IMR-90 (cell line): ENCODE measurements around the gene DPYSL3. TPM values are rescaled to one million over a fixed set of nuclear protein-coding genes. Genes with fewer than 3 reads are reported as not detected.

Source experiments
- ATAC-seq: fragments of 200-7000 bp; cut with Tn5 transposase; 2 replicates; pipeline ENCODE4 v1.9.1; 2020; ENCODE audit warnings: low read depth, mild to moderate bottlenecking, moderate library complexity
- BruUV-seq: library from RNA; stranded (reverse); fragments of 400-500 nt; replicated peaks from 2 replicates; lab custom pipeline; 2021; lab: Mats Ljungman, UMichigan
- CTCF ChIA-PET: fragments of 300-600 bp; formaldehyde crosslinking; extraction: SDS; loops from one replicate; lab custom pipeline; 2021; ENCODE audit warnings: antibody characterized with exemption; lab: Yijun Ruan, JAX
- POLR2A ChIA-PET: fragments of 300-600 bp; sonication (Branson Sonifier 250); formaldehyde crosslinking; loops from one replicate; lab custom pipeline; 2022; ENCODE audit warnings: antibody characterized with exemption; ENCODE audit not compliant: unreplicated experiment; lab: Charles Lee
- DNase-seq: peaks from one replicate; pipeline ENCODE4 v3.0.0; 2013
- H2AFZ ChIP-seq: replicated peaks from 2 replicates; pipeline ENCODE3; 2013; ENCODE audit warnings: low read length, mild to moderate bottlenecking; ENCODE audit not compliant: poor library complexity
- H2AK5ac ChIP-seq: 2 replicates; pipeline ENCODE4 v1.6.1; 2013; ENCODE audit warnings: low read depth, low read length, inconsistent platforms
- H2AK9ac ChIP-seq: replicated peaks from 2 replicates; pipeline ENCODE3; 2013; ENCODE audit warnings: mild to moderate bottlenecking, low read depth, low read length, moderate library complexity; ENCODE audit not compliant: poor library complexity
- H2BK120ac ChIP-seq: 2 replicates; pipeline ENCODE4 v1.6.1; 2013; ENCODE audit warnings: low read depth, low read length, inconsistent platforms
- H2BK15ac ChIP-seq: 3 replicates; pipeline ENCODE4 v1.6.1; 2013; ENCODE audit warnings: low read depth, low read length, inconsistent platforms
- H2BK20ac ChIP-seq: 2 replicates; pipeline ENCODE4 v1.6.1; 2013; ENCODE audit warnings: low read depth, mild to moderate bottlenecking, inconsistent platforms, low read length, moderate library complexity
- H2BK5ac ChIP-seq: 2 replicates; pipeline ENCODE4 v1.6.1; 2013; ENCODE audit warnings: mild to moderate bottlenecking, low read depth, low read length, inconsistent platforms; ENCODE audit not compliant: poor library complexity, severe bottlenecking
- H3K14ac ChIP-seq: replicated peaks from 2 replicates; pipeline ENCODE4 v1.6.1; 2013; ENCODE audit warnings: low read depth, low read length, inconsistent platforms
- H3K18ac ChIP-seq: 2 replicates; pipeline ENCODE4 v1.6.1; 2013; ENCODE audit warnings: low read depth, low read length, control low read depth
- H3K23ac ChIP-seq: 2 replicates; pipeline ENCODE4 v1.6.1; 2013; ENCODE audit warnings: low read depth, low read length, inconsistent platforms
- H3K27ac ChIP-seq: 2 replicates; pipeline ENCODE4 v1.5.1; 2013; ENCODE audit warnings: mild to moderate bottlenecking, control low read depth, low read length; ENCODE audit not compliant: insufficient read depth
- H3K27me3 ChIP-seq: 2 replicates; pipeline ENCODE4 v1.6.1; 2013; ENCODE audit warnings: low read length; ENCODE audit not compliant: control insufficient read depth, insufficient read depth
- H3K36me3 ChIP-seq: 2 replicates; pipeline ENCODE4 v1.6.1; 2013; ENCODE audit warnings: low read length, mixed read lengths; ENCODE audit not compliant: control insufficient read depth, insufficient read depth
- H3K4ac ChIP-seq: 2 replicates; pipeline ENCODE4 v1.6.1; 2013; ENCODE audit warnings: low read depth, low read length, inconsistent platforms
- H3K4me1 ChIP-seq: 2 replicates; pipeline ENCODE4 v1.6.1; 2013; ENCODE audit warnings: low read length, mixed read lengths; ENCODE audit not compliant: control insufficient read depth, insufficient read depth
- H3K4me2 ChIP-seq: 2 replicates; pipeline ENCODE4 v1.6.1; 2013; ENCODE audit warnings: low read depth, mild to moderate bottlenecking, control low read depth, low read length, moderate library complexity
- H3K4me3 ChIP-seq: 2 replicates; pipeline ENCODE4 v1.5.1; 2013; ENCODE audit warnings: low read depth, mild to moderate bottlenecking, control low read depth, low read length, moderate library complexity; ENCODE audit not compliant: insufficient read depth
- H3K56ac ChIP-seq: 2 replicates; pipeline ENCODE4 v1.6.1; 2013; ENCODE audit warnings: low read length, inconsistent platforms; ENCODE audit not compliant: insufficient read depth; ENCODE audit errors: extremely low read depth
- H3K79me1 ChIP-seq, 2 experiments: 2 replicates each; pipeline ENCODE4 v1.6.1; 2013; ENCODE audit warnings: low read length in 2 of 2, inconsistent platforms in 1 of 2, low read depth in 1 of 2
- H3K9ac ChIP-seq: 2 replicates; pipeline ENCODE4 v1.6.1; 2013; ENCODE audit warnings: low read depth, low read length, control low read depth
- H3K9me1 ChIP-seq: 2 replicates; pipeline ENCODE4 v1.6.1; 2013; ENCODE audit warnings: low read length, inconsistent platforms; ENCODE audit not compliant: insufficient read depth
- H3K9me3 ChIP-seq: 2 replicates; pipeline ENCODE4 v1.6.1; 2013; ENCODE audit warnings: low read length; ENCODE audit not compliant: control insufficient read depth, insufficient read depth
- H4K20me1 ChIP-seq: 2 replicates; pipeline ENCODE4 v1.6.1; 2013; ENCODE audit warnings: low read length, inconsistent platforms; ENCODE audit not compliant: insufficient read depth
- H4K5ac ChIP-seq: 2 replicates; pipeline ENCODE4 v1.6.1; 2013; ENCODE audit warnings: mild to moderate bottlenecking, low read depth, low read length, control low read depth
- H4K8ac ChIP-seq, 2 experiments: 2 replicates each; pipeline ENCODE4 v1.6.1; 2013; ENCODE audit warnings: low read depth in 2 of 2, low read length in 2 of 2, control low read depth in 1 of 2, inconsistent platforms in 1 of 2
- H4K91ac ChIP-seq: 2 replicates; pipeline ENCODE4 v1.6.1; 2013; ENCODE audit warnings: low read depth, low read length, inconsistent platforms; ENCODE audit not compliant: insufficient read depth
- BHLHE40 ChIP-seq: fragments of 150-350 bp; IDR thresholded peaks from 2 replicates; pipeline ENCODE4 v1.6.1; 2016; ENCODE audit warnings: mild to moderate bottlenecking, low read depth, low read length
- CEBPB ChIP-seq: IDR thresholded peaks from 2 replicates; pipeline ENCODE4 v1.6.1; 2012; ENCODE audit warnings: low read depth, low read length, improper control_type of control experiment
- CHD1 ChIP-seq: IDR thresholded peaks from 2 replicates; pipeline ENCODE4 v1.6.1; 2012; ENCODE audit warnings: low read depth, low read length, improper control_type of control experiment
- FOS ChIP-seq: fragments of 150-350 bp; IDR thresholded peaks from 2 replicates; pipeline ENCODE4 v1.6.1; 2016; ENCODE audit warnings: low read depth, low read length
- MAFK ChIP-seq: IDR thresholded peaks from 2 replicates; pipeline ENCODE4 v1.6.1; 2012; ENCODE audit warnings: low read depth, low read length, improper control_type of control experiment
- MAZ ChIP-seq: IDR thresholded peaks from 2 replicates; pipeline ENCODE4 v1.6.1; 2012; ENCODE audit warnings: low read depth, mild to moderate bottlenecking, low read length, improper control_type of control experiment, moderate library complexity, borderline replicate concordance
- MXI1 ChIP-seq: IDR thresholded peaks from 2 replicates; pipeline ENCODE4 v1.6.1; 2012; ENCODE audit warnings: low read depth, mild to moderate bottlenecking, low read length, moderate library complexity, borderline replicate concordance
- NFE2L2 ChIP-seq: fragments of 150-350 bp; IDR thresholded peaks from 2 replicates; pipeline ENCODE4 v1.6.1; 2016; ENCODE audit warnings: low read depth, mild to moderate bottlenecking, low read length
- POLR2A ChIP-seq: IDR thresholded peaks from 2 replicates; pipeline ENCODE4 v1.6.1; 2012; ENCODE audit warnings: mild to moderate bottlenecking, low read depth, low read length
- RAD21 ChIP-seq: IDR thresholded peaks from 2 replicates; pipeline ENCODE4 v1.6.1; 2012; ENCODE audit warnings: low read length, improper control_type of control experiment
- RCOR1 ChIP-seq: IDR thresholded peaks from 2 replicates; pipeline ENCODE4 v1.6.1; 2012; ENCODE audit warnings: mild to moderate bottlenecking, low read length, improper control_type of control experiment; ENCODE audit not compliant: insufficient replicate concordance
- RFX5 ChIP-seq: IDR thresholded peaks from 2 replicates; pipeline ENCODE4 v1.8.0; 2012; ENCODE audit warnings: low read depth, mild to moderate bottlenecking, low read length, moderate library complexity
- SMC3 ChIP-seq: fragments of 150-350 bp; IDR thresholded peaks from 2 replicates; pipeline ENCODE4 v1.6.1; 2016; ENCODE audit warnings: low read depth, mild to moderate bottlenecking, antibody characterized with exemption, low read length, moderate library complexity
- WGBS, 2 experiments: methylation state at CpG; one replicate each; pipeline versions ENCODE4 v1.1.5 to v1.1.7; 2013; ENCODE audit warnings: missing lambda C conversion rate in 2 of 2; ENCODE audit not compliant: insufficient read length in 1 of 2; ENCODE audit errors: extremely low coverage in 2 of 2; 5-methylcytosine and 5-hydroxymethylcytosine counted together
- dilution Hi-C: fragments of 300-500 bp; cut with HindIII; formaldehyde crosslinking; loops from one replicate; pipeline ENCODE4 v1.14.3; 2018; ENCODE audit warnings: low sequenced_read_pairs; ENCODE audit not compliant: unreplicated experiment
- in situ Hi-C: fragments of 300-500 bp; cut with MboI; formaldehyde crosslinking; loops from 3 replicates; pipeline ENCODE4 v1.14.3; 2019; ENCODE audit warnings: low sequenced_read_pairs, inconsistent platforms, mixed read lengths
- intact Hi-C: fragments of 100-400 bp; cut with micrococcal nuclease; formaldehyde crosslinking; loops from 2 replicates; pipeline ENCODE4 v1.10.0; 2022
- polyA plus RNA-seq, 3 experiments: library from polyadenylated mRNA; depleted of rRNA; stranded (reverse); fragments of >200 nt; gene quantifications; 2 replicates each; pipeline ENCODE4 v1.2.3, GENCODE V29; 2012; ENCODE audit warnings: low replicate concordance in 1 of 3
- total RNA-seq: library from RNA; depleted of rRNA; stranded (reverse); fragments of >200 nt; gene quantifications from 2 replicates; pipeline ENCODE4 v1.2.3, GENCODE V29; 2012
- TF ChIP-seq, protein P1 (sequence below): fragments of 150-350 bp; IDR thresholded peaks from 2 replicates; pipeline ENCODE4 v1.6.1; 2016; ENCODE audit warnings: low read depth, mild to moderate bottlenecking, low read length, moderate library complexity, borderline replicate concordance
- TF ChIP-seq, protein P2 (sequence below): conservative IDR thresholded peaks from 2 replicates; pipeline ENCODE4 v1.5.1; 2012; ENCODE audit warnings: mild to moderate bottlenecking, low read depth, low read length, improper control_type of control experiment
- TF ChIP-seq, protein P3 (sequence below): fragments of 150-350 bp; IDR thresholded peaks from 2 replicates; pipeline ENCODE4 v1.6.1; 2017; ENCODE audit warnings: mild to moderate bottlenecking, antibody characterized with exemption, low read length, low read depth

Gene DPYSL3
- total and polyA plus RNA-seq, 2 of the 4 experiments (the other 2 are of a cell fraction): 50.2 to 60.9 TPM

DNA sequence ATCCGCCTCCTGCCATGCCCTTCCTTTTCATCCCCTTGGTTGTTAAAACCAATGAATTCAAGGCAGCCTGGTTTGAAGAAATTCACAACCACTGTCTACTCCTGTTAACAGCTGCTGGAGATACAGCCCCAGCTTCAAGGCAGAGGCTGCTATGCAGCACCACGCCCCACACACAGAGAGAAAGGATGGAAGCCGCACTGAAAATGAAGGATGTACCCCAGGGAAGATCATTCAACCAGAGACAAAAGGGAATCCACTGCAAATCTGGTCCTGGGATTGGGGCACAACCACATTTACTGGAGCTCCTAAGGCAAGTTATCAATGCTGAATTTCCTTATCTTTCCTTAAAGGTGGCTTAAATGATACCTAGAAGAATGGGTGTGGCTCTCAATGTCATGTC, 58.7 kb downstream of the DPYSL3 start:
- H4K5ac ChIP-seq: no peak overlapping the region
- H3K27me3 ChIP-seq: no peaks in the 10 kb centered on the region; the same call in 1 of the 2 replicates
- CTCF ChIA-PET: interaction anchor here (1.4 kb wide), 1 partner anchor 22 kb away, joined by 3 read pairs; no protein-coding TSS in a partner anchor
- H3K9me3 ChIP-seq: no peaks in the 10 kb centered on the region
- POLR2A ChIA-PET: no interaction called here
- no TSS peak for BruUV-seq
- H3K4me1 ChIP-seq: peaks cover 8% of the 10 kb centered on the region
- 100% methylated on average over 1 of the region's 3 CpGs; no CpG with 5 or more reads in 1 of the 2 experiments for WGBS, 2 experiments
- H3K14ac ChIP-seq: no peak overlapping the region
- TF ChIP-seq, protein P1, sequence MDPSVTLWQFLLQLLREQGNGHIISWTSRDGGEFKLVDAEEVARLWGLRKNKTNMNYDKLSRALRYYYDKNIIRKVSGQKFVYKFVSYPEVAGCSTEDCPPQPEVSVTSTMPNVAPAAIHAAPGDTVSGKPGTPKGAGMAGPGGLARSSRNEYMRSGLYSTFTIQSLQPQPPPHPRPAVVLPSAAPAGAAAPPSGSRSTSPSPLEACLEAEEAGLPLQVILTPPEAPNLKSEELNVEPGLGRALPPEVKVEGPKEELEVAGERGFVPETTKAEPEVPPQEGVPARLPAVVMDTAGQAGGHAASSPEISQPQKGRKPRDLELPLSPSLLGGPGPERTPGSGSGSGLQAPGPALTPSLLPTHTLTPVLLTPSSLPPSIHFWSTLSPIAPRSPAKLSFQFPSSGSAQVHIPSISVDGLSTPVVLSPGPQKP: no peak
- no peak for TF ChIP-seq FOS
- no peak for TF ChIP-seq RAD21
- TF ChIP-seq RCOR1: no peak
- TF ChIP-seq, protein P2, sequence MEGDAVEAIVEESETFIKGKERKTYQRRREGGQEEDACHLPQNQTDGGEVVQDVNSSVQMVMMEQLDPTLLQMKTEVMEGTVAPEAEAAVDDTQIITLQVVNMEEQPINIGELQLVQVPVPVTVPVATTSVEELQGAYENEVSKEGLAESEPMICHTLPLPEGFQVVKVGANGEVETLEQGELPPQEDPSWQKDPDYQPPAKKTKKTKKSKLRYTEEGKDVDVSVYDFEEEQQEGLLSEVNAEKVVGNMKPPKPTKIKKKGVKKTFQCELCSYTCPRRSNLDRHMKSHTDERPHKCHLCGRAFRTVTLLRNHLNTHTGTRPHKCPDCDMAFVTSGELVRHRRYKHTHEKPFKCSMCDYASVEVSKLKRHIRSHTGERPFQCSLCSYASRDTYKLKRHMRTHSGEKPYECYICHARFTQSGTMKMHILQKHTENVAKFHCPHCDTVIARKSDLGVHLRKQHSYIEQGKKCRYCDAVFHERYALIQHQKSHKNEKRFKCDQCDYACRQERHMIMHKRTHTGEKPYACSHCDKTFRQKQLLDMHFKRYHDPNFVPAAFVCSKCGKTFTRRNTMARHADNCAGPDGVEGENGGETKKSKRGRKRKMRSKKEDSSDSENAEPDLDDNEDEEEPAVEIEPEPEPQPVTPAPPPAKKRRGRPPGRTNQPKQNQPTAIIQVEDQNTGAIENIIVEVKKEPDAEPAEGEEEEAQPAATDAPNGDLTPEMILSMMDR: no peak
- no peak for TF ChIP-seq POLR2A
- TF ChIP-seq MAZ: no peak
- no peak for TF ChIP-seq MXI1
- no peak for TF ChIP-seq CEBPB
- no peak for TF ChIP-seq RFX5
- no peak for TF ChIP-seq BHLHE40
- no peak for TF ChIP-seq SMC3
- TF ChIP-seq, protein P3, sequence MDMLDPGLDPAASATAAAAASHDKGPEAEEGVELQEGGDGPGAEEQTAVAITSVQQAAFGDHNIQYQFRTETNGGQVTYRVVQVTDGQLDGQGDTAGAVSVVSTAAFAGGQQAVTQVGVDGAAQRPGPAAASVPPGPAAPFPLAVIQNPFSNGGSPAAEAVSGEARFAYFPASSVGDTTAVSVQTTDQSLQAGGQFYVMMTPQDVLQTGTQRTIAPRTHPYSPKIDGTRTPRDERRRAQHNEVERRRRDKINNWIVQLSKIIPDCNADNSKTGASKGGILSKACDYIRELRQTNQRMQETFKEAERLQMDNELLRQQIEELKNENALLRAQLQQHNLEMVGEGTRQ: no peak
- TF ChIP-seq MAFK: no peak
- no peak for TF ChIP-seq CHD1
- no peak for TF ChIP-seq NFE2L2
- no peak overlapping the region for H4K8ac ChIP-seq
- no peak overlapping the region for H2BK15ac ChIP-seq
- dilution Hi-C loops: no loop called here
- no peak overlapping the region for H4K91ac ChIP-seq
- H2BK5ac ChIP-seq: no peak overlapping the region
- H4K20me1 ChIP-seq: peaks cover 9% of the 10 kb centered on the region; the same call in 1 of the 2 replicates
- DNase-seq (no peak), ATAC-seq (no peak)
- no peak overlapping the region for H3K4me2 ChIP-seq
- no peak overlapping the region for H3K27ac ChIP-seq
- 0 out of 2 replicates have a peak, but pooled peaks cover 4% of the 10 kb centered on the region for H3K9me1 ChIP-seq
- H2BK20ac ChIP-seq: no peak overlapping the region
- no peak overlapping the region for H3K4me3 ChIP-seq
- in situ Hi-C loops: loop anchor here (5.0 kb wide), 1 partner anchor 111 kb away; no protein-coding TSS in a partner anchor
- no peak overlapping the region for H3K23ac ChIP-seq
- H2AFZ ChIP-seq: no peak overlapping the region
- H3K36me3 ChIP-seq: no peaks in the 10 kb centered on the region; the same call in 1 of the 2 replicates
- H2BK120ac ChIP-seq: no peak overlapping the region
- no peak overlapping the region for H2AK5ac ChIP-seq
- no peak overlapping the region for H3K4ac ChIP-seq
- peaks cover 30 to 53% of the 10 kb centered on the region in 2 experiments for H3K79me1 ChIP-seq
- H3K18ac ChIP-seq: no peak overlapping the region
- no peak overlapping the region for H2AK9ac ChIP-seq
- no peak overlapping the region for H3K56ac ChIP-seq
- H3K9ac ChIP-seq: no peak overlapping the region
- intact Hi-C loops: loop anchor here (5.0 kb wide), 1 partner anchor 49 kb away; no protein-coding TSS in a partner anchor
